Right lobe of liver (tissue), 4 donors: Measurements from ENCODE around the gene TRAP1.

Source experiments
- CTCF ChIP-seq, 4 donors: fragments of 200-600 bp in 3 of 4; fragments of 450-650 bp in 1 of 4; IDR thresholded peaks; one replicate each; pipeline versions ENCODE4 v1.5.1 to v1.8.0; 2016 to 2022; ENCODE audit warnings: antibody characterized with exemption in 4 of 4, mild to moderate bottlenecking in 2 of 4
- POLR2A ChIP-seq: fragments of 450-650 bp; IDR thresholded peaks from one replicate; pipeline ENCODE4 v1.6.1; 2017; ENCODE audit warnings: antibody characterized with exemption, mild to moderate bottlenecking
- donor health status: DM: no; HTN: no; CAD: no.
- donor health status: DM: no; HTN: no; CAD: no.
- donor health status: DM: no; HTN: yes; CAD: no.

- TF ChIP-seq POLR2A: no peak
- no peak for TF ChIP-seq CTCF (IDR thresholded peaks at IDR 0.05)
Observed at GRCh38 chr16:3706253-3707012, 10.9 kb downstream of the TRAP1 start.
